IMR-90 (cell line): Measurements from ENCODE around the gene ESRRG. TPM values are rescaled to one million over a fixed set of nuclear protein-coding genes. Genes with fewer than 3 reads are reported as not detected.

Experiments
- ATAC-seq: fragments of 200-7000 bp; cut with Tn5 transposase; 2 replicates; pipeline ENCODE4 v1.9.1; 2020; ENCODE audit warnings: low read depth, mild to moderate bottlenecking, moderate library complexity
- BruUV-seq: library from RNA; stranded (reverse); fragments of 400-500 nt; replicated peaks from 2 replicates; lab custom pipeline; 2021; lab: Mats Ljungman, UMichigan
- CTCF ChIA-PET: fragments of 300-600 bp; formaldehyde crosslinking; extraction: SDS; loops from one replicate; lab custom pipeline; 2021; ENCODE audit warnings: antibody characterized with exemption; lab: Yijun Ruan, JAX
- POLR2A ChIA-PET: fragments of 300-600 bp; sonication (Branson Sonifier 250); formaldehyde crosslinking; loops from one replicate; lab custom pipeline; 2022; ENCODE audit warnings: antibody characterized with exemption; ENCODE audit not compliant: unreplicated experiment; lab: Charles Lee
- DNase-seq: peaks from one replicate; pipeline ENCODE4 v3.0.0; 2013
- H2AFZ ChIP-seq: replicated peaks from 2 replicates; pipeline ENCODE3; 2013; ENCODE audit warnings: low read length, mild to moderate bottlenecking; ENCODE audit not compliant: poor library complexity
- H2AK5ac ChIP-seq: 2 replicates; pipeline ENCODE4 v1.6.1; 2013; ENCODE audit warnings: low read depth, low read length, inconsistent platforms
- H2AK9ac ChIP-seq: replicated peaks from 2 replicates; pipeline ENCODE3; 2013; ENCODE audit warnings: mild to moderate bottlenecking, low read depth, low read length, moderate library complexity; ENCODE audit not compliant: poor library complexity
- H2BK120ac ChIP-seq: 2 replicates; pipeline ENCODE4 v1.6.1; 2013; ENCODE audit warnings: low read depth, low read length, inconsistent platforms
- H2BK15ac ChIP-seq: 3 replicates; pipeline ENCODE4 v1.6.1; 2013; ENCODE audit warnings: low read depth, low read length, inconsistent platforms
- H2BK20ac ChIP-seq: 2 replicates; pipeline ENCODE4 v1.6.1; 2013; ENCODE audit warnings: low read depth, mild to moderate bottlenecking, inconsistent platforms, low read length, moderate library complexity
- H2BK5ac ChIP-seq: 2 replicates; pipeline ENCODE4 v1.6.1; 2013; ENCODE audit warnings: mild to moderate bottlenecking, low read depth, low read length, inconsistent platforms; ENCODE audit not compliant: poor library complexity, severe bottlenecking
- H3K14ac ChIP-seq: replicated peaks from 2 replicates; pipeline ENCODE4 v1.6.1; 2013; ENCODE audit warnings: low read depth, low read length, inconsistent platforms
- H3K18ac ChIP-seq: 2 replicates; pipeline ENCODE4 v1.6.1; 2013; ENCODE audit warnings: low read depth, low read length, control low read depth
- H3K23ac ChIP-seq: 2 replicates; pipeline ENCODE4 v1.6.1; 2013; ENCODE audit warnings: low read depth, low read length, inconsistent platforms
- H3K27ac ChIP-seq: 2 replicates; pipeline ENCODE4 v1.5.1; 2013; ENCODE audit warnings: mild to moderate bottlenecking, control low read depth, low read length; ENCODE audit not compliant: insufficient read depth
- H3K27me3 ChIP-seq: 2 replicates; pipeline ENCODE4 v1.6.1; 2013; ENCODE audit warnings: low read length; ENCODE audit not compliant: control insufficient read depth, insufficient read depth
- H3K36me3 ChIP-seq: 2 replicates; pipeline ENCODE4 v1.6.1; 2013; ENCODE audit warnings: low read length, mixed read lengths; ENCODE audit not compliant: control insufficient read depth, insufficient read depth
- H3K4ac ChIP-seq: 2 replicates; pipeline ENCODE4 v1.6.1; 2013; ENCODE audit warnings: low read depth, low read length, inconsistent platforms
- H3K4me1 ChIP-seq: 2 replicates; pipeline ENCODE4 v1.6.1; 2013; ENCODE audit warnings: low read length, mixed read lengths; ENCODE audit not compliant: control insufficient read depth, insufficient read depth
- H3K4me2 ChIP-seq: 2 replicates; pipeline ENCODE4 v1.6.1; 2013; ENCODE audit warnings: low read depth, mild to moderate bottlenecking, control low read depth, low read length, moderate library complexity
- H3K4me3 ChIP-seq: 2 replicates; pipeline ENCODE4 v1.5.1; 2013; ENCODE audit warnings: low read depth, mild to moderate bottlenecking, control low read depth, low read length, moderate library complexity; ENCODE audit not compliant: insufficient read depth
- H3K56ac ChIP-seq: 2 replicates; pipeline ENCODE4 v1.6.1; 2013; ENCODE audit warnings: low read length, inconsistent platforms; ENCODE audit not compliant: insufficient read depth; ENCODE audit errors: extremely low read depth
- H3K79me1 ChIP-seq, 2 experiments: 2 replicates each; pipeline ENCODE4 v1.6.1; 2013; ENCODE audit warnings: low read length in 2 of 2, inconsistent platforms in 1 of 2, low read depth in 1 of 2
- H3K9ac ChIP-seq: 2 replicates; pipeline ENCODE4 v1.6.1; 2013; ENCODE audit warnings: low read depth, low read length, control low read depth
- H3K9me1 ChIP-seq: 2 replicates; pipeline ENCODE4 v1.6.1; 2013; ENCODE audit warnings: low read length, inconsistent platforms; ENCODE audit not compliant: insufficient read depth
- H3K9me3 ChIP-seq: 2 replicates; pipeline ENCODE4 v1.6.1; 2013; ENCODE audit warnings: low read length; ENCODE audit not compliant: control insufficient read depth, insufficient read depth
- H4K20me1 ChIP-seq: 2 replicates; pipeline ENCODE4 v1.6.1; 2013; ENCODE audit warnings: low read length, inconsistent platforms; ENCODE audit not compliant: insufficient read depth
- H4K5ac ChIP-seq: 2 replicates; pipeline ENCODE4 v1.6.1; 2013; ENCODE audit warnings: mild to moderate bottlenecking, low read depth, low read length, control low read depth
- H4K8ac ChIP-seq, 2 experiments: 2 replicates each; pipeline ENCODE4 v1.6.1; 2013; ENCODE audit warnings: low read depth in 2 of 2, low read length in 2 of 2, control low read depth in 1 of 2, inconsistent platforms in 1 of 2
- H4K91ac ChIP-seq: 2 replicates; pipeline ENCODE4 v1.6.1; 2013; ENCODE audit warnings: low read depth, low read length, inconsistent platforms; ENCODE audit not compliant: insufficient read depth
- BHLHE40 ChIP-seq: fragments of 150-350 bp; IDR thresholded peaks from 2 replicates; pipeline ENCODE4 v1.6.1; 2016; ENCODE audit warnings: mild to moderate bottlenecking, low read depth, low read length
- CHD1 ChIP-seq: IDR thresholded peaks from 2 replicates; pipeline ENCODE4 v1.6.1; 2012; ENCODE audit warnings: low read depth, low read length, improper control_type of control experiment
- MAFK ChIP-seq: IDR thresholded peaks from 2 replicates; pipeline ENCODE4 v1.6.1; 2012; ENCODE audit warnings: low read depth, low read length, improper control_type of control experiment
- POLR2A ChIP-seq: IDR thresholded peaks from 2 replicates; pipeline ENCODE4 v1.6.1; 2012; ENCODE audit warnings: mild to moderate bottlenecking, low read depth, low read length
- RAD21 ChIP-seq: IDR thresholded peaks from 2 replicates; pipeline ENCODE4 v1.6.1; 2012; ENCODE audit warnings: low read length, improper control_type of control experiment
- RCOR1 ChIP-seq: IDR thresholded peaks from 2 replicates; pipeline ENCODE4 v1.6.1; 2012; ENCODE audit warnings: mild to moderate bottlenecking, low read length, improper control_type of control experiment; ENCODE audit not compliant: insufficient replicate concordance
- RFX5 ChIP-seq: IDR thresholded peaks from 2 replicates; pipeline ENCODE4 v1.8.0; 2012; ENCODE audit warnings: low read depth, mild to moderate bottlenecking, low read length, moderate library complexity
- SMC3 ChIP-seq: fragments of 150-350 bp; IDR thresholded peaks from 2 replicates; pipeline ENCODE4 v1.6.1; 2016; ENCODE audit warnings: low read depth, mild to moderate bottlenecking, antibody characterized with exemption, low read length, moderate library complexity
- USF2 ChIP-seq: fragments of 150-350 bp; IDR thresholded peaks from 2 replicates; pipeline ENCODE4 v1.6.1; 2017; ENCODE audit warnings: mild to moderate bottlenecking, antibody characterized with exemption, low read length, low read depth
- WGBS, 2 experiments: methylation state at CpG; one replicate each; pipeline versions ENCODE4 v1.1.5 to v1.1.7; 2013; ENCODE audit warnings: missing lambda C conversion rate in 2 of 2; ENCODE audit not compliant: insufficient read length in 1 of 2; ENCODE audit errors: extremely low coverage in 2 of 2; 5-methylcytosine and 5-hydroxymethylcytosine counted together
- dilution Hi-C: fragments of 300-500 bp; cut with HindIII; formaldehyde crosslinking; loops from one replicate; pipeline ENCODE4 v1.14.3; 2018; ENCODE audit warnings: low sequenced_read_pairs; ENCODE audit not compliant: unreplicated experiment
- in situ Hi-C: fragments of 300-500 bp; cut with MboI; formaldehyde crosslinking; loops from 3 replicates; pipeline ENCODE4 v1.14.3; 2019; ENCODE audit warnings: low sequenced_read_pairs, inconsistent platforms, mixed read lengths
- intact Hi-C: fragments of 100-400 bp; cut with micrococcal nuclease; formaldehyde crosslinking; loops from 2 replicates; pipeline ENCODE4 v1.10.0; 2022
- polyA plus RNA-seq, 3 experiments: library from polyadenylated mRNA; depleted of rRNA; stranded (reverse); fragments of >200 nt; gene quantifications; 2 replicates each; pipeline ENCODE4 v1.2.3, GENCODE V29; 2012; ENCODE audit warnings: low replicate concordance in 1 of 3
- total RNA-seq: library from RNA; depleted of rRNA; stranded (reverse); fragments of >200 nt; gene quantifications from 2 replicates; pipeline ENCODE4 v1.2.3, GENCODE V29; 2012
- TF ChIP-seq, protein P1 (sequence below): conservative IDR thresholded peaks from 2 replicates; pipeline ENCODE4 v1.5.1; 2012; ENCODE audit warnings: mild to moderate bottlenecking, low read depth, low read length, improper control_type of control experiment
- TF ChIP-seq, protein P2 (sequence below): fragments of 150-350 bp; IDR thresholded peaks from 2 replicates; pipeline ENCODE4 v1.6.1; 2016; ENCODE audit warnings: low read depth, mild to moderate bottlenecking, low read length, moderate library complexity, borderline replicate concordance

Gene ESRRG
- total and polyA plus RNA-seq, 2 of the 4 experiments (the other 2 are of a cell fraction) = 0.17 to 0.54 TPM

- no peaks in the 10 kb centered on the region for H3K36me3 ChIP-seq
- no peak overlapping the region for H2AK5ac ChIP-seq
- no peak overlapping the region for H2AK9ac ChIP-seq
- no peaks in the 10 kb centered on the region for H3K27me3 ChIP-seq
- no peak overlapping the region for H3K56ac ChIP-seq
- no peak overlapping the region for H2BK15ac ChIP-seq
- no peak overlapping the region for H4K91ac ChIP-seq
- no peak for DNase-seq
- H3K79me1 ChIP-seq = no peaks in the 10 kb centered on the region
- CTCF ChIA-PET = no interaction called here
- no peak overlapping the region for H3K23ac ChIP-seq
- H4K5ac ChIP-seq = no peak overlapping the region
- H3K9me3 ChIP-seq = no peaks in the 10 kb centered on the region
- H2BK20ac ChIP-seq = no peak overlapping the region
- H3K4me1 ChIP-seq = peaks cover 1% of the 10 kb centered on the region; the same call in 1 of the 2 replicates
- no peaks in the 10 kb centered on the region for H3K9me1 ChIP-seq
- H4K8ac ChIP-seq = no peak overlapping the region
- no peak overlapping the region for H3K4me3 ChIP-seq
- intact Hi-C loops = no loop called here
- H3K27ac ChIP-seq = no peak overlapping the region
- no peak overlapping the region for H3K9ac ChIP-seq
- no CpG with 5 or more reads among the region's 1 CpG for WGBS, 2 experiments
- TF ChIP-seq CHD1 (no peak), RAD21 (no peak), BHLHE40 (no peak), POLR2A (no peak), MAFK (no peak), RFX5 (no peak), SMC3 (no peak), USF2 (no peak), RCOR1 (no peak)
- TF ChIP-seq, protein P1, sequence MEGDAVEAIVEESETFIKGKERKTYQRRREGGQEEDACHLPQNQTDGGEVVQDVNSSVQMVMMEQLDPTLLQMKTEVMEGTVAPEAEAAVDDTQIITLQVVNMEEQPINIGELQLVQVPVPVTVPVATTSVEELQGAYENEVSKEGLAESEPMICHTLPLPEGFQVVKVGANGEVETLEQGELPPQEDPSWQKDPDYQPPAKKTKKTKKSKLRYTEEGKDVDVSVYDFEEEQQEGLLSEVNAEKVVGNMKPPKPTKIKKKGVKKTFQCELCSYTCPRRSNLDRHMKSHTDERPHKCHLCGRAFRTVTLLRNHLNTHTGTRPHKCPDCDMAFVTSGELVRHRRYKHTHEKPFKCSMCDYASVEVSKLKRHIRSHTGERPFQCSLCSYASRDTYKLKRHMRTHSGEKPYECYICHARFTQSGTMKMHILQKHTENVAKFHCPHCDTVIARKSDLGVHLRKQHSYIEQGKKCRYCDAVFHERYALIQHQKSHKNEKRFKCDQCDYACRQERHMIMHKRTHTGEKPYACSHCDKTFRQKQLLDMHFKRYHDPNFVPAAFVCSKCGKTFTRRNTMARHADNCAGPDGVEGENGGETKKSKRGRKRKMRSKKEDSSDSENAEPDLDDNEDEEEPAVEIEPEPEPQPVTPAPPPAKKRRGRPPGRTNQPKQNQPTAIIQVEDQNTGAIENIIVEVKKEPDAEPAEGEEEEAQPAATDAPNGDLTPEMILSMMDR = no peak
- TF ChIP-seq, protein P2, sequence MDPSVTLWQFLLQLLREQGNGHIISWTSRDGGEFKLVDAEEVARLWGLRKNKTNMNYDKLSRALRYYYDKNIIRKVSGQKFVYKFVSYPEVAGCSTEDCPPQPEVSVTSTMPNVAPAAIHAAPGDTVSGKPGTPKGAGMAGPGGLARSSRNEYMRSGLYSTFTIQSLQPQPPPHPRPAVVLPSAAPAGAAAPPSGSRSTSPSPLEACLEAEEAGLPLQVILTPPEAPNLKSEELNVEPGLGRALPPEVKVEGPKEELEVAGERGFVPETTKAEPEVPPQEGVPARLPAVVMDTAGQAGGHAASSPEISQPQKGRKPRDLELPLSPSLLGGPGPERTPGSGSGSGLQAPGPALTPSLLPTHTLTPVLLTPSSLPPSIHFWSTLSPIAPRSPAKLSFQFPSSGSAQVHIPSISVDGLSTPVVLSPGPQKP = no peak
- dilution Hi-C loops = no loop called here
- no TSS peak for BruUV-seq
- H4K20me1 ChIP-seq = no peaks in the 10 kb centered on the region
- H2AFZ ChIP-seq = no peak overlapping the region
- no peak overlapping the region for H2BK120ac ChIP-seq
- no peak overlapping the region for H3K4me2 ChIP-seq
- H3K14ac ChIP-seq = no peak overlapping the region
- POLR2A ChIA-PET = no interaction called here
- in situ Hi-C loops = no loop called here
- no peak overlapping the region for H2BK5ac ChIP-seq
- peak overlapping the region; percentile 44; the same call in 1 of the 2 replicates for H3K18ac ChIP-seq
- H3K4ac ChIP-seq = no peak overlapping the region
- no peak for ATAC-seq
These were observed 246.9 kb downstream of the ESRRG start for GRCh38 chr1:216476341-216476740.
